ENCODE data around the gene USP32.

Gene USP32

DNA sequence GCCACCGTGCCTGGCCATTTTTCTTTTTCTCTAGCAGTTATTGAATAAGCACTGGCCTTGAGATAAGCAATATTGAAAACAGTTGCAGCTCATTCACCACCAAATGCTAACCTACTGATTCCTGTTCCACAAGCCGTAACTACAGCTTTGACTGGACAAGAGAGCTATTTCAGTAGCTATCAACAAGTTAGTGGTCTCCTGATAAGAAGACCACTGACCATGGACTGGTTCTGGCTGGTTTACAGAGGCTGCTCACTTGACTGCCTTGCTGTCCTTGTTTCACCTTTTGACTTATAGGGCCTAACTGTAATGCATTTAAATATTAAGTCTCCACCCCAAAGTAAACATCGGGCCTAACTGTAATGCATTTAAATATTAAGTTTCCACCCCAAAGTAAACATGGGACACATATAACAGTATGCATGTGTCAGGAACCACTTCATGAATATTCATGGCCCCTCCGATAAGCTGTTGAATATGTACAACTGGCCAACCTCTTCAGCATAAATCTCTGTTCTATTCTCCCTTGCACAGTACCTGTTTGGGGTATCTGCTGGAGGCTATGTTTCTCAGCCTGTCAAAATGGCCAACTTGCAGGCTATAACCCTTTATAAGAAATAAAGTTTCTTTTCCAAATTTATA is 94.1 kb downstream of the USP32 start:
- Mint-ChIP-seq H3K36me3 (ENCODE audit: low read depth) (peaks cover 9% of the 10 kb centered on the region), H3K27ac (no peak overlapping the region), H3K4me1 (ENCODE audit: low read depth) (no peaks in the 10 kb centered on the region), H3K4me3 (no peak overlapping the region), H3K27me3 (no peaks in the 10 kb centered on the region), H3K9me3 (no peaks in the 10 kb centered on the region)

DNA sequence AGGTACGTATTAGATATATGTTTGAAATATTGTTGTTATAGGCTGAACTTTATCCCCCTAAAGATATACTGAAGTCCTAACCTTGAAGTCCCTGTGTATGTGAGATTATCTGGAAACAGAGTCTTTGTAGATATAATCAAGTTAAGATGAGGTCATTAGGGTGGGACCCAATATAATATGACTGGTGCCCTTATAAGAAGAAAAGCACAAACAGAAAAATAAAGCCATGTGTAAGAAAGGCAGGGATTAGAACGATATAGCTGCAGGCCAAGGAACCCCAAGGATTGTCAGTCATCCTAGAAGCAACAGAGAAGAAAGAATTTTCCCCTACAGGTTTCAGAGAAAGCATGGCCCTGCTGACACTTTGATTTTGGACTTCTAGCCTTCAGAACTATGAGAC is 95.8 kb downstream of the USP32 start:
- H3K4me3 Mint-ChIP-seq = no peak overlapping the region
- H3K27ac Mint-ChIP-seq = no peak overlapping the region
- H3K27me3 Mint-ChIP-seq = no peaks in the 10 kb centered on the region
- no peaks in the 10 kb centered on the region for H3K9me3 Mint-ChIP-seq
- no peaks in the 10 kb centered on the region for H3K4me1 Mint-ChIP-seq (ENCODE audit: low read depth)
- H3K36me3 Mint-ChIP-seq (ENCODE audit: low read depth) = peaks cover 9% of the 10 kb centered on the region

DNA sequence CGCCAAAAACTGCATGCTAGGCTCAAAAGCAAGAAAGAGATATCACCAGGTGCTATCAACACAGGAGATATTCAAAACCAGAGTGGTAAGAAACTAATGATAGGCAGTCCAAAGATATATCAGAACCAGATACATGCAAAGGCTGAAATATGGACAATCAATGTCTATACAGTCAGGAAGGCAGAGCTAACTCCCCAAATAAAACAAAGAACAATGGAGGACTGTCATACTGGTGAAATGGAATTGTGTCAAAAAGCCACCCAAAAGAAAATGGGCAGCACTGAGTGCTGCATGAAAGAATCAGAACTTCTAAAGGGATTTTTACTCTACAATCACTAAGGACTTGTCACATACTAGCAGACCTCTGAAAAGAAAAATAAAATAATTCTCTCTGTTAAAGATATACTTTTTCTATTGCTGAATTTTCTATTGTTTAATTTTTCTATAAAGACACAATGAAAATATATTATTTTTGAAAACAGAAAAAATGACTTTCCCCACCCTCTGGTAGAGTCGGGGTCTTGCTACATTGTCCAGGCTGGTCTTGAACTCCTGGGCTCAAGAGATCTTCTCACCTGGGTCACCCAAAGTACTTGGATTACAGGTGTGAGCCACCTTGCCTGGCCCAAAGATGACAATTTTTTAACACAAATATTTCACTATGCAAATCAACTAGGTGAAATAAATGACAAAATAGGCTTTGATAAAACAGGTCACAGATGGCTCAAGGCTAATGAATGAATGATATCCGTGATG is 98.2 kb downstream of the USP32 start:
- no peak overlapping the region for H3K4me3 Mint-ChIP-seq
- no peaks in the 10 kb centered on the region for H3K27me3 Mint-ChIP-seq
- no peaks in the 10 kb centered on the region for H3K9me3 Mint-ChIP-seq
- peaks cover 22% of the 10 kb centered on the region for H3K36me3 Mint-ChIP-seq (ENCODE audit: low read depth)
- no peaks in the 10 kb centered on the region for H3K4me1 Mint-ChIP-seq (ENCODE audit: low read depth)
- no peak overlapping the region for H3K27ac Mint-ChIP-seq

DNA sequence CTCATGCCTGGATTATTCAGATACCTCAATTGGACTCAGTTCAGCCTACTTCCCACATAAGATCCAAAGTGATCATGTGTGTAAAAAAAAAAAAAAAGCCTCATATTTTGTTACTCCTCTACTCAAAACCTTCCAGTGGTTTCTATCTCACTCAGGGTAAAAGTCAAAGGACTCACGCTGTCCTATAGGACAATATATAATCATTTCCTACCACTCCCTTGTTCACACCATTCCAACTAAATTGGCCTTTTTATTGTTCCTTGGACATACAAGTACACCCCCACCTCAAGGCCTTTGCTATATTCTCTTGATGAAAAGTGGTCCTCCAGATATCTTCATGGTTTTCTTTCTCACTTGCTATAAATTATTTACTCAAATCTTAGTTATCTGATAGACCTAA is 99.2 kb downstream of the USP32 start:
- Mint-ChIP-seq H3K4me3 (no peak overlapping the region), H3K36me3 (ENCODE audit: low read depth) (peaks cover 22% of the 10 kb centered on the region), H3K27ac (no peak overlapping the region), H3K4me1 (ENCODE audit: low read depth) (no peaks in the 10 kb centered on the region), H3K9me3 (no peaks in the 10 kb centered on the region), H3K27me3 (no peaks in the 10 kb centered on the region)

DNA sequence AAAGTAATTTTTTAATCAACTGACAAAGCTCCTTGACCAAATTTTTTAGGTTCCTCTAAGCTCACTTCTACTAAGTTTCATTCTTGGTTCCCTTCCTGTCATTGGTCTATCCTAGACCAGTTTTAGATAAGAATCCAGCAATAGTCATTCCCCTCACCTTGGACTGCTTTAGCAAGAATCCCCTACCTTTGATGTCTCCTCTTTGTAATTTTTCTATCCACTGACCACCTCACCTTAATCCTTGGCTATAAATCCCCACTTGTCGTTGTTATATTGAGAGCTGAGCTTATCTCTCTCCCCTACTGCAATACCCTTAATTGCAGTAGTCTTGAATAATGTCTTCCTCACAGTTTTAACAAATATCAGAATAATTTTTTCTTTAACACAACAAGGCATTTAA is 107.2 kb downstream of the USP32 start:
- Mint-ChIP-seq H3K4me1 (ENCODE audit: low read depth) (no peaks in the 10 kb centered on the region), H3K4me3 (no peak overlapping the region), H3K9me3 (no peaks in the 10 kb centered on the region), H3K27me3 (no peaks in the 10 kb centered on the region), H3K27ac (no peak overlapping the region), H3K36me3 (ENCODE audit: low read depth) (peaks cover 35% of the 10 kb centered on the region)

DNA sequence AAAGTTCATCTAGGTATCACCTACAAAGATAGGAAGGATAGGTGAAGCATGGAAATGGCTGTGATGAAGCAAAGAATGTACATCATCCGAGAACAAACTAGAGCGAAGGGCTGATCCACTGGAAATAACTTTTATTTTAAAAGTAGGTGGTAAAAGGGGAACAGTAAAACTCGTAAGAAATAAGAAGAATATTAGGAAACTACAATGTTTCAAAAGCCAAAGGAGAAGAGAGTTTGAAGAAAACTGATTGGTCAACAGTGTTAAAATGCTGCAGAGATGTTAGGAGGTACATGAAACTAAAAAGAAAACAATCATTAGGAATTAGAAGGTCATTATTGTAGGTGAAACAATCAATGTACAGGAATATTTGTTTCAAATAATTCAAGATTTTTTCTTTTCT is 108.1 kb downstream of the USP32 start:
- Mint-ChIP-seq H3K27ac (no peak overlapping the region), H3K36me3 (ENCODE audit: low read depth) (peaks cover 28% of the 10 kb centered on the region), H3K27me3 (no peaks in the 10 kb centered on the region), H3K9me3 (no peaks in the 10 kb centered on the region), H3K4me3 (no peak overlapping the region), H3K4me1 (ENCODE audit: low read depth) (no peaks in the 10 kb centered on the region)

DNA sequence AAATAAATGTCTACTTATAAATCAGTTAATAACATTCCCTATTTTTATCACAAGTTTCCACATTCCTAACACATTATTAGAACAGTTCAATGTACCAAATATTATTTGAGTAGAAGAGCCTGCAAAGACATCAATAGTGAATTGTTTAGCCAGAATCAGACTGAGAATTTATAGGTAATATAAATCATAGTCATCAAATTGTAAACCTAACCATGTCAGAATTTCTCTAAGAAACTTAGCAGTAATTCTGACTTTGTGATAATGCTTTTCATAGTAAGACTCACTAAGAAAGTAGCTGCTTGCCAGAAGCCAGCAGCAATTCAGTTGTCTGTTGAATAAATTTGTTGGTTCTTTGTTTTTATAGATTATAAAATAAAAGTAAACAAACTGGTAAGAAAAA is 111.3 kb downstream of the USP32 start:
- Mint-ChIP-seq H3K4me1 (ENCODE audit: low read depth) (no peaks in the 10 kb centered on the region), H3K36me3 (ENCODE audit: low read depth) (peaks cover 20% of the 10 kb centered on the region), H3K4me3 (no peak overlapping the region), H3K27me3 (no peaks in the 10 kb centered on the region), H3K9me3 (no peaks in the 10 kb centered on the region), H3K27ac (no peak overlapping the region)

DNA sequence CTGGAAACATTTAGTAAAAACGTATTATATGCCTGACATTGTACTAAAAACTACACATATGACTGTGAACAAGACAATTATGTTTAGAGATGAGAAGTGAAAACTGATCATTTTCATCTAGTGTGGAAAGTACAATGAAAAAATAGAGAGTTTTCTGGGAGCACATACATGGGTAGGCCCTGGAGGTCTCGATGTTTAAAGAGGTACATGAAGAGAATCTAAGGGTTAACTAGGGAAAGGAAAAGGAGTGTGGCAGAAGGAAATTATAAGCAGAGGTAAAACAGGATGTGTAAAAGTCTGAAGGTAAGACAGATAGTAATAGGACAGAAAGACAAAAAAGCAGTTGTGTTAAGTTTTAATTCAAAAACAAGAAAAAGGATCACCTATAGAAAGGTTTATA is 113.7 kb downstream of the USP32 start:
- Mint-ChIP-seq H3K9me3 (no peaks in the 10 kb centered on the region), H3K27ac (peak overlapping the region; percentile 38), H3K4me3 (no peak overlapping the region), H3K4me1 (ENCODE audit: low read depth) (no peaks in the 10 kb centered on the region), H3K27me3 (no peaks in the 10 kb centered on the region), H3K36me3 (ENCODE audit: low read depth) (peaks cover 4% of the 10 kb centered on the region)

DNA sequence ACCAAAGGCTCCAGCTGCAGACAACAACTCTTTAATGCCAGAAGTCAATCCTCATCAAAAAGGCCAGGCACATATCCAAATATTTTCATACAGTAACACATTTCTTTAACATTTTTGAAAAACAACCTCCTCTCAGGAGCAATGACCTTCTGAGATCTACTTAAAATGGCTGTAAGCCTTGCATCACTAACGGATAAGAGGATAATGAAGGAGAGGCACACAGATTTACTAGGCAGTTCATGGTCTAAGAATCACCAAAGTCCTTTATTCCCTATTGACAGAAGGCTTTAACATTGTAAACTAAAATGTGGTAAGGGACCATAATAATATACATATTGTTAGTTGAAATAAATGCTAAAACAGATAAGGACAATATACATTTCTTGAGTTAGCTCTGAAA is 114.7 kb downstream of the USP32 start:
- Mint-ChIP-seq H3K27me3 (no peaks in the 10 kb centered on the region), H3K36me3 (ENCODE audit: low read depth) (peaks cover 4% of the 10 kb centered on the region), H3K4me3 (no peak overlapping the region), H3K27ac (no peak overlapping the region), H3K4me1 (ENCODE audit: low read depth) (no peaks in the 10 kb centered on the region), H3K9me3 (no peaks in the 10 kb centered on the region)

DNA sequence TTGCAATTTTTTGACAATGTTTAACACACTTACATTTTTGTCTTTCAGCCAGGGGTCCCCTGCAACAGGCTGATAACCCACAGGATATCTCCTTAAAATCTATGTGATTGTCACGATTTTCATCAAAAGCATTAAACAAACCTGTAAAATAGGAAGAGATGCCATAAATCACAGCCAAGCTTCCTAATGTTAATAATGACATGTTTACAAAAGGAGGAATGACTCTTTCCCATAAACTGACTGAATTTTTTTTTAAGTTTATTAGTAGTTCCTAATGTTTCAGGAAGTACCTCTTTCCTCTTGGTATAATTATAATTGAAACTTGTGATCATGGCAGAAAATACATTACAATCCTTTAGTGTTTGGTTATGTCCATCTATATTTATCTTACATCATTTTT is 122.5 kb downstream of the USP32 start:
- Mint-ChIP-seq H3K36me3 (ENCODE audit: low read depth) (peaks cover 23% of the 10 kb centered on the region), H3K27ac (no peak overlapping the region), H3K4me3 (no peak overlapping the region)

DNA sequence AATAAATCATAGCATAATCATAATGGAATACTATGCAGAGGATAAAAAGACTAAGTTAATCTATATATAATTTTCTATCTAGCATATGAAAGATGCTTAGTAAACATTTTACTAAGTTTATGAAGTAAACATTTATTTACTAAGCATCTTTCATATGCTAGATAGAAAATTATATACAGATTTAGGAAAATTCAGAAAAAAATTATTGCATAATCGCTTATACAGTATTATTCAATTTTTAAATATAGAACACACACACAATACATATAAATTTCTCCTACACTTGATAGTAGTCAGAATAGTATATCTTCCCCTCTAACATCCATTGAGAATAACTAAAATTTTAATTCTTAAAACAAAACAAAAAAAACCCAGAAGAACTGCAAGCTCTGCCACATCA is 131.4 kb downstream of the USP32 start:
- H3K27me3 Mint-ChIP-seq = no peaks in the 10 kb centered on the region
- no peaks in the 10 kb centered on the region for H3K9me3 Mint-ChIP-seq
- H3K4me3 Mint-ChIP-seq = no peak overlapping the region
- H3K27ac Mint-ChIP-seq = no peak overlapping the region
- H3K36me3 Mint-ChIP-seq (ENCODE audit: low read depth) = peaks cover 55% of the 10 kb centered on the region
- no peaks in the 10 kb centered on the region for H3K4me1 Mint-ChIP-seq (ENCODE audit: low read depth)

More for the DNA sequence above, 122.5 kb downstream of the USP32 start:
- H3K27me3 Mint-ChIP-seq = no peaks in the 10 kb centered on the region
- no peaks in the 10 kb centered on the region for H3K4me1 Mint-ChIP-seq (ENCODE audit: low read depth)
- H3K9me3 Mint-ChIP-seq = no peaks in the 10 kb centered on the region

DNA sequence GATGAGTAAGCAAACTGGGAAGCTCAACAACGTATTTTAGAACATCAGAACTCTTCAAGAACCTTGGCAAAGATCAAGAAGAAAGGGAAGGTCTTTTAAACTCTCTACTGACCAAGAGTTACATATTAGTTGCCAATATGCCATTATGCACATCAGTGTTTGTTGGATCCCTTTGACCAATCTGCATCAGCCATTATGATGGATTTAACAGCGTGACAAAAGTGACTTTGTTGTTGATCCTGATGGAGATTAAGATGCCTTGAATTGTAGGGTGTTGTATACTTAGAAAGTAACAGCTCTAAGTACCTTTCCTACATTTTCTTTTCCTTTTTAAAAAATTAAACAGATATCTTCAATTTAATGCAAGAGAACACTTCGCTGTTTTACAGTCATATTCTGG is 133.6 kb downstream of the USP32 start:
- no peaks in the 10 kb centered on the region for H3K27me3 Mint-ChIP-seq
- peaks cover 48% of the 10 kb centered on the region for H3K36me3 Mint-ChIP-seq (ENCODE audit: low read depth)
- H3K9me3 Mint-ChIP-seq = no peaks in the 10 kb centered on the region
- H3K4me3 Mint-ChIP-seq = no peak overlapping the region
- H3K4me1 Mint-ChIP-seq (ENCODE audit: low read depth) = no peaks in the 10 kb centered on the region
- H3K27ac Mint-ChIP-seq = no peak overlapping the region

DNA sequence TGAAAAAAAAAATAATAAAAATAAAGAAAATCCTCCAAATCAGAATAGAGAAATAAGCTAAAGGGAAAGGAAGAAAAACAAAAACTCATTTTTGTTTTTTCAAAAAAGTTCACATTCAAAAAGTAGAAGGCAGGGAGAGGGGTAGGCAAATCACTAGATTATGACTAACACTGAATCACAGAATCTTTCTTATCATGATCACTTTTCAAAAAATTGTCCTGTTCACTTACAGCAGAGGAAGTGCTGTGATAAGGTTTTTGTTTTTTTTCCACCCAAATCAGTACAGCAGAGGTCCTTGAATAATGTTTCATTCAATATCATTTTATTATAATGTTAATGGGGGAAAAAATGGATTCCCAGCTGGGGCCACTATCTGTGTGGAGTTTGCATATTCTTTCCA is 135.8 kb downstream of the USP32 start:
- Mint-ChIP-seq H3K27ac (peak overlapping the region; percentile 3), H3K36me3 (ENCODE audit: low read depth) (peaks cover 41% of the 10 kb centered on the region), H3K4me3 (no peak overlapping the region), H3K9me3 (no peaks in the 10 kb centered on the region), H3K27me3 (no peaks in the 10 kb centered on the region), H3K4me1 (ENCODE audit: low read depth) (no peaks in the 10 kb centered on the region)

DNA sequence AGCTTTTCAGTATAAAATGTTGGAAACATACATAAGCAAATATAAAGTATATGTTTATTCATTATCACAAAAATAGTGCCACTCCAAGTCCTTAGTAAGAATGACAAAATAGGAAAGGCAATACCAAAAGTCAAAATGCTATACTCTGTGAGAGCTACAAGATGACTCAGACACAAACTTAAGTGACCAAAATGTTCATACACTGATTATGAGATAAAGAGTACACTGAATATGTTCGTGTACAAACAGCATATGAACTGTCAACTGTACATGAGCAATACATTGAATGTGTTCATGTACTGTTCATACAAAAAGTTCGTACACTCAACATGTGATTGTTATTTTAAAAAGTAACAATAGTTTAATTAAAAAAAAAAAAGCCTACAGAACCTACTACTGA is 138.9 kb downstream of the USP32 start:
- H3K4me1 Mint-ChIP-seq (ENCODE audit: low read depth) = no peaks in the 10 kb centered on the region

DNA sequence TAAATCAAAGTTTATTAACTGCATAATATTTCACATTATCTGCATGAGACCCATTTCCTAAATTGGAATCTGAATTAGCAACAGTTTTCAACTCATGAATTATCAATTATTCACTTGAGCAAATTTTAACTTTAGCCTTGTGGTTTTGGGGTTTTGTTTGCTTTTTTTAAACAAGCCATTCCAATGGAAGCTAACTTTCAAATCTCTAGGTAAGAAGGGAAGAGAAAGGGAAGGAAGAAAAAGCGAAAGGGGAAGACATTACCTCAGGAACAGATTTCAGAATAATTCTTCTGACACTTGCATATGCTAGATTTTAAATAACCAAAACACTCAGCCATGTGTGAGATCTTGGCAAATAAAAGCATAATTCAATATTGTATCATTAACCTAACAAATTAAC is 139.5 kb downstream of the USP32 start:
- Mint-ChIP-seq H3K36me3 (ENCODE audit: low read depth) (peaks cover 49% of the 10 kb centered on the region), H3K27me3 (no peaks in the 10 kb centered on the region), H3K4me3 (no peak overlapping the region), H3K27ac (no peak overlapping the region), H3K9me3 (no peaks in the 10 kb centered on the region), H3K4me1 (ENCODE audit: low read depth) (no peaks in the 10 kb centered on the region)

More for the DNA sequence above, 138.9 kb downstream of the USP32 start:
- no peaks in the 10 kb centered on the region for H3K27me3 Mint-ChIP-seq
- H3K4me3 Mint-ChIP-seq = no peak overlapping the region
- H3K36me3 Mint-ChIP-seq (ENCODE audit: low read depth) = peaks cover 48% of the 10 kb centered on the region
- no peak overlapping the region for H3K27ac Mint-ChIP-seq
- no peaks in the 10 kb centered on the region for H3K9me3 Mint-ChIP-seq

Data from stimulated activated naive CD8-positive, alpha-beta T cell treated with anti-CD3 and anti-CD28 coated beads, Interleukin-15, Interleukin-2, amounts not matched to agents 100 ng/mL and 50 ng/mL, for 24 hours (primary cell).